ENCODE data around the gene KRTCAP3. TPM values are rescaled to one million over a fixed set of nuclear protein-coding genes. Genes with fewer than 3 reads are reported as not detected.

KRTCAP3 gene
- total RNA-seq, 4 donors from 2014 or later: 7.4 to 109 (median 73.9) TPM

- TF ChIP-seq, protein P1, sequence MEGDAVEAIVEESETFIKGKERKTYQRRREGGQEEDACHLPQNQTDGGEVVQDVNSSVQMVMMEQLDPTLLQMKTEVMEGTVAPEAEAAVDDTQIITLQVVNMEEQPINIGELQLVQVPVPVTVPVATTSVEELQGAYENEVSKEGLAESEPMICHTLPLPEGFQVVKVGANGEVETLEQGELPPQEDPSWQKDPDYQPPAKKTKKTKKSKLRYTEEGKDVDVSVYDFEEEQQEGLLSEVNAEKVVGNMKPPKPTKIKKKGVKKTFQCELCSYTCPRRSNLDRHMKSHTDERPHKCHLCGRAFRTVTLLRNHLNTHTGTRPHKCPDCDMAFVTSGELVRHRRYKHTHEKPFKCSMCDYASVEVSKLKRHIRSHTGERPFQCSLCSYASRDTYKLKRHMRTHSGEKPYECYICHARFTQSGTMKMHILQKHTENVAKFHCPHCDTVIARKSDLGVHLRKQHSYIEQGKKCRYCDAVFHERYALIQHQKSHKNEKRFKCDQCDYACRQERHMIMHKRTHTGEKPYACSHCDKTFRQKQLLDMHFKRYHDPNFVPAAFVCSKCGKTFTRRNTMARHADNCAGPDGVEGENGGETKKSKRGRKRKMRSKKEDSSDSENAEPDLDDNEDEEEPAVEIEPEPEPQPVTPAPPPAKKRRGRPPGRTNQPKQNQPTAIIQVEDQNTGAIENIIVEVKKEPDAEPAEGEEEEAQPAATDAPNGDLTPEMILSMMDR (IDR thresholded peaks at IDR 0.05): no peak
- TF ChIP-seq POLR2A (IDR thresholded peaks at IDR 0.05): no peak
- H3K27ac ChIP-seq: no peak overlapping the region
Measured at GRCh38 chr2:27453968-27454367, 11.8 kb downstream of the KRTCAP3 start.

GRCh38 chr2:27461118-27461517 lies 18.9 kb downstream of the KRTCAP3 start:
- no peak for DNase-seq
- no peaks in the 10 kb centered on the region for H3K9me3 ChIP-seq
- H3K4me1 ChIP-seq: no peaks in the 10 kb centered on the region
- H3K4me3 ChIP-seq: no peak overlapping the region
- H3K27me3 ChIP-seq: no peaks in the 10 kb centered on the region
- H3K27ac ChIP-seq: no peak overlapping the region
- peaks cover 0 to 26% (median 0%) of the 10 kb centered on the region in 3 donors for H3K36me3 ChIP-seq
- TF ChIP-seq POLR2A (IDR thresholded peaks at IDR 0.05): no peak
- TF ChIP-seq, protein P1 (IDR thresholded peaks at IDR 0.05): no peak

More at GRCh38 chr2:27453968-27454367, 11.8 kb downstream of the KRTCAP3 start:
- no peaks in the 10 kb centered on the region for H3K27me3 ChIP-seq
- no peaks in the 10 kb centered on the region for H3K9me3 ChIP-seq
- DNase-seq: no peak
- no peaks in the 10 kb centered on the region for H3K4me1 ChIP-seq
- no peak overlapping the region for H3K4me3 ChIP-seq
- H3K36me3 ChIP-seq: peaks cover 0 to 47% (median 0%) of the 10 kb centered on the region in 3 donors

DNA sequence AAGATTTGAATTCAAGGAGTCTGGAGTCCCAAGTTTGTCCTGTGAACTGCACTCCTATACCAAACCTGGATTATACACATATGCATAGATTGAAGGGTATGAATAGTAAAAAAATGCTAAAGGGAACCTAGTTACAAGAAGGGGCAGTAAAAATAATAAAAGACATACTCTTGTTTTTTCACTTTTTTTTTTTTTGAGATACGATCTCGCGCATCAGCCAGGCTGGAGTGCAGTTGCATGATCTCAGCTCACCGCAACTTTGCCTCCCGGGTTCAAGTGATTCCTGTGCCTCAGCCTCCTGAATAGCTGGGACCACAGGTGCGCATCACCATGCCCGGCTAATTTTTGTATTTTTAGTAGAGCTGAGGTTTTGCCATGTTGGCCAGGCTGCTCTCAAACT lies 22.3 kb downstream of the KRTCAP3 start:
- H3K27me3 ChIP-seq: no peaks in the 10 kb centered on the region
- peaks cover 0 to 3% (median 0%) of the 10 kb centered on the region in 3 donors for H3K36me3 ChIP-seq
- no peak overlapping the region for H3K27ac ChIP-seq
- no peaks in the 10 kb centered on the region for H3K4me1 ChIP-seq
- no peak overlapping the region for H3K4me3 ChIP-seq
- DNase-seq: no peak
- H3K9me3 ChIP-seq: no peaks in the 10 kb centered on the region
- TF ChIP-seq POLR2A (IDR thresholded peaks at IDR 0.05): no peak
- TF ChIP-seq, protein P1 (IDR thresholded peaks at IDR 0.05): no peak

GRCh38 chr2:27471961-27472360 lies 29.8 kb downstream of the KRTCAP3 start:
- TF ChIP-seq, protein P1 (IDR thresholded peaks at IDR 0.05): no peak
- no peak for TF ChIP-seq POLR2A (IDR thresholded peaks at IDR 0.05)
- Histone ChIP-seq H3K9me3 (no peaks in the 10 kb centered on the region), H3K36me3 (peaks cover 0 to 26% (median 0%) of the 10 kb centered on the region in 3 donors), H3K4me3 (no peak overlapping the region), H3K4me1 (no peaks in the 10 kb centered on the region), H3K27me3 (no peaks in the 10 kb centered on the region), H3K27ac (no peak overlapping the region)
- DNase-seq: no peak

GRCh38 chr2:27485496-27485895 lies 43.3 kb downstream of the KRTCAP3 start:
- DNase-seq: no peak
- no peaks in the 10 kb centered on the region for H3K9me3 ChIP-seq
- peaks cover 0 to 10% (median 7%) of the 10 kb centered on the region in 4 donors for H3K4me1 ChIP-seq
- no peak for TF ChIP-seq POLR2A (IDR thresholded peaks at IDR 0.05)
- TF ChIP-seq, protein P1 (IDR thresholded peaks at IDR 0.05): no peak
- H3K4me3 ChIP-seq: no peak overlapping the region
- no peaks in the 10 kb centered on the region for H3K27me3 ChIP-seq
- peaks cover 0 to 27% (median 0%) of the 10 kb centered on the region in 3 donors for H3K36me3 ChIP-seq
- H3K27ac ChIP-seq: no peak overlapping the region

DNA sequence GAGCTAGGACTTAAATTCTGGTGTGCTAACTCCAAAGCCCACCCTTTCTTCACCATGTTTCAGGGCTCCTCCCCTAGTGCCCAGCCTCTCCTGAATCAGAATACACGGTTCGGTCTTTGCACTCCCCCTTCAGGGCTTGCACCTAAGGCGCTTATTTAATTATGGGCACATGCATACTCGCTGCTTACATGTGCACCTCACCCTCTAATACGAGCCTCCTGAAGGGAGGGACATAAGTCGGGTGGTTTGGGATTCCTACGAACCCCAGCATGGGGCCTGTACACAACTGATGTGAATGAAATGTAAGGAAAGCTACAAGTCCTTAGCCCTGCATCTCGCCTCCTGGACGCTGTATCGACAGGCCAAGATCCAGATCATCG lies 46.9 kb downstream of the KRTCAP3 start:
- Histone ChIP-seq H3K4me3 (peak overlapping the region; percentile 42 to 53 (median 50)), H3K27me3 (no peaks in the 10 kb centered on the region), H3K4me1 (peaks cover 0 to 10% (median 7%) of the 10 kb centered on the region in 4 donors), H3K9me3 (no peaks in the 10 kb centered on the region), H3K36me3 (peaks cover 0 to 5% (median 0%) of the 10 kb centered on the region in 3 donors), H3K27ac (peak overlapping the region; percentile 45 to 80 (median 66))
- DNase-seq: peak in 1 of 3 donors; percentile 50
- no peak for TF ChIP-seq POLR2A (IDR thresholded peaks at IDR 0.05)
- TF ChIP-seq, protein P1 (IDR thresholded peaks at IDR 0.05): no peak

Measured in Peyer's patch (tissue), 4 donors.